Measurements from ENCODE around the gene PRRG4. TPM values are rescaled to one million over a fixed set of nuclear protein-coding genes. Genes with fewer than 3 reads are reported as not detected.
"Not testable (repeated sequence)": the region's sequence is repeated elsewhere in the genome, so short reads cannot be mapped to it uniquely, and the experiment has no call there.

Gene PRRG4
- 1 to 10 TPM; 2.8 to 6.7 (median 4.3) TPM for total RNA-seq
- polyA plus RNA-seq = 1 to 10 TPM in 1 of 3 donors, under 1 TPM in 2; 0.65 to 2.6 (median 0.87) TPM
- long read RNA-seq, donor 1, full-length matches to known transcripts = 1 of 1 reads
- long read RNA-seq, donor 1, partial matches to known transcripts = 0 of 1 reads
- long read RNA-seq, donor 1, other reads (novel, unspliced or antisense) = 0 of 1 reads
- long read RNA-seq, donor 2 = 0 reads

- Histone ChIP-seq H3K27me3 (replicated peaks in 1 of 7) (peaks cover 0 to 22% (median 10%) of the 10 kb centered on the region in 7 donors), H3K4me3 (peak within 1 kb of the TSS; percentile 51 to 93 (median 78)), H3K9me3 (no peaks in the 10 kb centered on the region), H3K4me1 (peaks cover 10 to 36% (median 20%) of the 10 kb centered on the region in 6 donors), H3K27ac (peak within 1 kb of the TSS in 7 of 8 donors; percentile 72 to 92 (median 76)), H3K36me3 (peaks cover 0 to 2% (median 0%) of the 10 kb centered on the region in 6 donors)
- intact Hi-C loops (cut with DNase I; ENCODE audit: low total_unique reads) = no loop called here
- DNase-seq = peak; percentile 90
- TF ChIP-seq POLR2AphosphoS5 (IDR thresholded peaks at IDR 0.05) = peak; percentile 45 to 77 (median 73)
- no peak for TF ChIP-seq POLR2A (IDR thresholded peaks at IDR 0.05)
- WGBS, 5 donors = 1 to 4% (median 2%) methylated on average over 30 to 85 of the region's 85 CpGs
Observed at GRCh38 chr11:32829680-32830412, at the start of gene PRRG4. PRRG4 (plus strand) TSS chr11:32829927; CDS start chr11:32830530, 603 bp downstream.

DNA sequence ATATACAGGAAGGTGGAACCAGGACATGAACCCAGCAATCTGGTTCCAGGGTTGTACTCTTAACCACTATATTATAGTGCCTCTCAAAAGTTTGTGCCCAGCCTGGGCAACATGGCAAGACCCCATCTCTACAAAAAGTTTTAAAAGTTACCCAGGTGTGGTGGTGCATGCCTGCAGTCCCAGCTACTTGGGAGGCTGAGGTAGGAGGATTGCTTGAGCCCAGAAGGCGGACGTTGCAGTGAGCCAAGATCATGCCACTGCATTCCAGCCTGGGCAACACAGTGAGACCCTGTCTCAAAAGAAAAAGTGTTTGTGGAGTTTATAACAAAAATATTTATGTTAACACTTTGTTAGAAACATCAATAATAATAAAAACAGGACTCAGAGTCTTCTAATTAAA is 48.9 kb upstream of the PRRG4 start:
- whole genome bisulfite sequencing, 5 donors = 93 to 96% (median 95%) methylated on average over 2 of the region's 2 CpGs
- intact Hi-C loops (cut with DNase I; ENCODE audit: low total_unique reads); DNase-seq; H3K27ac ChIP-seq; H3K4me3 ChIP-seq; H3K36me3 ChIP-seq; H3K9me3 ChIP-seq; H3K27me3 ChIP-seq (replicated peaks in 1 of 7): not testable (repeated sequence)
- peaks cover 0 to 16% (median 1%) of the 10 kb centered on the region in 6 donors for H3K4me1 ChIP-seq

GRCh38 chr11:32781721-32782120 is 48.0 kb upstream of the PRRG4 start:
- Histone ChIP-seq H3K27me3 (replicated peaks in 1 of 7) (no peaks in the 10 kb centered on the region), H3K36me3 (no peaks in the 10 kb centered on the region), H3K4me3 (no peak overlapping the region), H3K4me1 (peaks cover 0 to 10% (median 0%) of the 10 kb centered on the region in 6 donors), H3K27ac (no peak overlapping the region), H3K9me3 (no peaks in the 10 kb centered on the region)
- TF ChIP-seq CTCF (IDR thresholded peaks at IDR 0.05 in 8 of 11, conservative IDR thresholded peaks at IDR 0.05 in 3 of 11) (no peak), POLR2A (IDR thresholded peaks at IDR 0.05) (no peak), POLR2AphosphoS5 (IDR thresholded peaks at IDR 0.05) (no peak)
- intact Hi-C loops (cut with DNase I; ENCODE audit: low total_unique reads) = no loop called here
- no peak for DNase-seq
- 75 to 80% (median 76%) methylated on average over 5 of the region's 5 CpGs for WGBS, 5 donors

- intact Hi-C loops (cut with DNase I; ENCODE audit: low total_unique reads) = no loop called here
- H3K27ac ChIP-seq = no peak overlapping the region
- H3K36me3 ChIP-seq = no peaks in the 10 kb centered on the region
- WGBS, 5 donors = 83 to 92% (median 89%) methylated on average over 3 of the region's 3 CpGs
- DNase-seq = no peak
- H3K4me3 ChIP-seq = no peak overlapping the region
- no peaks in the 10 kb centered on the region for H3K9me3 ChIP-seq
- no peak for TF ChIP-seq CTCF (IDR thresholded peaks at IDR 0.05 in 8 of 11, conservative IDR thresholded peaks at IDR 0.05 in 3 of 11)
- no peaks in the 10 kb centered on the region for H3K27me3 ChIP-seq (replicated peaks in 1 of 7)
- H3K4me1 ChIP-seq = no peaks in the 10 kb centered on the region
Observed at GRCh38 chr11:32785262-32785661, 44.5 kb upstream of the PRRG4 start.

GRCh38 chr11:32786811-32787210 is 42.9 kb upstream of the PRRG4 start:
- no peak for TF ChIP-seq CTCF (IDR thresholded peaks at IDR 0.05 in 8 of 11, conservative IDR thresholded peaks at IDR 0.05 in 3 of 11)
- no peak for TF ChIP-seq POLR2AphosphoS5 (IDR thresholded peaks at IDR 0.05)
- TF ChIP-seq POLR2A (IDR thresholded peaks at IDR 0.05) = no peak
- Histone ChIP-seq H3K27me3 (replicated peaks in 1 of 7) (no peaks in the 10 kb centered on the region), H3K9me3 (no peaks in the 10 kb centered on the region), H3K27ac (no peak overlapping the region), H3K36me3 (no peaks in the 10 kb centered on the region), H3K4me3 (no peak overlapping the region), H3K4me1 (no peaks in the 10 kb centered on the region)
- intact Hi-C loops (cut with DNase I; ENCODE audit: low total_unique reads) = no loop called here
- DNase-seq = no peak

Data from spleen (tissue), 13 donors.